ENCODE measurements around the gene ACVR2B. TPM values are rescaled to one million over a fixed set of nuclear protein-coding genes. Genes with fewer than 3 reads are reported as not detected.
A peak's percentile ranks its signal among the peaks of the same experiment; 100 is the strongest.

ACVR2B gene
- polyA plus RNA-seq, 10 donors = 11.1 to 16.4 (median 12.6) TPM

- no peak for DNase-seq
These were observed 70.5 kb downstream of the ACVR2B start for GRCh38 chr3:38524141-38524739.

GRCh38 chr3:38526792-38527191 lies 73.1 kb downstream of the ACVR2B start:
- no peak for DNase-seq

- no peak for DNase-seq
These were observed 74.8 kb downstream of the ACVR2B start for GRCh38 chr3:38528457-38528856.

GRCh38 chr3:38532529-38532928 lies 78.8 kb downstream of the ACVR2B start:
- DNase-seq = no peak

GRCh38 chr3:38533285-38533976 lies 79.7 kb downstream of the ACVR2B start:
- DNase-seq = no peak

- no peak for DNase-seq
These were observed 80.5 kb downstream of the ACVR2B start for GRCh38 chr3:38534180-38534579.

- DNase-seq = no peak
These were observed 80.9 kb downstream of the ACVR2B start for GRCh38 chr3:38534604-38535003.

GRCh38 chr3:38536671-38537070 lies 83.0 kb downstream of the ACVR2B start:
- no peak for DNase-seq

GRCh38 chr3:38538773-38539353 lies 85.2 kb downstream of the ACVR2B start:
- DNase-seq = no peak

- DNase-seq = peak in 1 of 3 donors; percentile 20
These were observed 88.1 kb downstream of the ACVR2B start for GRCh38 chr3:38541806-38542205.

Other genes starting within 250 kb of the ACVR2B start
- gene SLC22A13, start 188.1 kb upstream of the ACVR2B start, polyA plus RNA-seq (ENCODE audit: insufficient read length in 10 of 10) = under 1 TPM in 7 of 10 donors, not detected in 3; 0.08 to 0.26 (median 0.18) TPM
- under 1 TPM in 9 of 10 donors, not detected in 1; 0.11 to 0.28 (median 0.17) TPM for gene SLC22A14, start 171.6 kb upstream of the ACVR2B start, polyA plus RNA-seq (ENCODE audit: insufficient read length in 10 of 10)
- 1 to 10 TPM; 2.5 to 5.3 (median 3.3) TPM for gene XYLB, start 107.1 kb upstream of the ACVR2B start, polyA plus RNA-seq (ENCODE audit: insufficient read length in 10 of 10)
- gene EXOG, start 42.5 kb downstream of the ACVR2B start, polyA plus RNA-seq (ENCODE audit: insufficient read length in 10 of 10) = 10 to 100 TPM; 10.9 to 26.4 (median 14.0) TPM
- 1 to 10 TPM; 3.0 to 8.0 (median 4.7) TPM for gene SCN5A, start 195.8 kb downstream of the ACVR2B start, polyA plus RNA-seq (ENCODE audit: insufficient read length in 10 of 10)